A673 (cell line): ENCODE data around the gene KCNQ1.

Experiments
- CTCF ChIP-seq: fragments of 300-800, 200-600 bp; sonication (generic); conservative IDR thresholded peaks from 2 replicates; pipeline ENCODE4 v1.5.1; 2017; ENCODE audit warnings: low read depth, mild to moderate bottlenecking, antibody characterized with exemption, low read length, moderate library complexity, mixed read lengths
- EZH2 ChIP-seq: fragments of 200-600 bp; sonication (generic); IDR thresholded peaks from 2 replicates; pipeline ENCODE4 v1.6.1; 2017; ENCODE audit warnings: borderline replicate concordance, low read depth, mild to moderate bottlenecking, mixed read lengths, antibody characterized with exemption, low read length; ENCODE audit not compliant: poor library complexity, severe bottlenecking

DNA sequence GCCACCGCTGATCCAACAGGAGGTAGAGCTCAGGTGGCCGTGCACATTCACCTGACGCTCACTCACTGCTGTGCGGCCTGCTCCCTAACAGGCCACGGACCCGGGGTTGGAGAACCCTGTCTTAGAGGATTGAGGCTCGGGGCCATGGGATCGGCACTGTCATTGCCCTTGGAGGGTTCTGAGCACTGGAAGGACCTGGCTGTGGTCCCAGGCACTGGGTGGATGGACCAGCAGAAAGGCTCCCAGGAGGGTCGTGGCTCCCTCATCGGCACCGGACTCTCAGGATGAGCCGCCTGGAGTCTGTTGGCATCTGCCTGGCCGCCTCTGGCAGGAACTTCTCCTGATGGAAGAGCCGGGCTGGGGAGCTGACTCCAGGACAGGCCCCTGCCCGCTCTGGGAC is 6.5 kb downstream of the KCNQ1 start:
- no peak for TF ChIP-seq CTCF
- TF ChIP-seq EZH2, result no peak
